SH-SY5Y (cell line): ENCODE results near the gene LRIT2.

Experiments used
- GATA2 ChIP-seq: IDR thresholded peaks from 2 replicates; pipeline ENCODE4 v1.6.1; 2011; ENCODE audit warnings: mild to moderate bottlenecking, low read depth, low read length
- GATA3 ChIP-seq: IDR thresholded peaks from 2 replicates; pipeline ENCODE4 v1.6.1; 2011; ENCODE audit warnings: low read depth, mild to moderate bottlenecking, low read length, moderate library complexity

DNA sequence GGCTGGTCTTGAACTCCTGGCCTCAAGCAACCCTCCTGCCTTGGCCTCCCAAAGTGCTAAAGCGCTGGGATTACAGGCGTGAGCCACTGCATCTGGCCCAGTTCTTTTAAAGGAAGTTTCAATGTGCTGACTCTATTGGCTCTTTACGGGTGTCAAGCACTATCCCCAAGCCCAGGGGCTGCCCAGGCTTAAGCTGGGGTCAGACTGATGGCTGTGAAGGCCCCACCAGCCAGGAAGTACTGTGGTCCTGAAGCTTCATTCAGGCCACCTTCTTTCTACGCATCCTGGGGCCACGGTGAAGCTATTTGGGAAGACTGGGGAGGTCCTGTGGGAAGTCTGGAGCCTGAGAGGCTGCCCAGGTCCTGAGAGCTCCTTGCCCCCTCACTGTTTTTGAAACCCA is 43.7 kb downstream of the LRIT2 start:
- TF ChIP-seq GATA3 = no peak
- no peak for TF ChIP-seq GATA2
